Raji (cell line): ENCODE measurements around the gene ELAVL4.

Experiments
- POLR2A ChIP-seq: IDR thresholded peaks from 2 replicates; pipeline ENCODE4 v1.6.1; 2011; ENCODE audit warnings: low read depth, low read length, control low read depth; ENCODE audit not compliant: insufficient read depth

Gene ELAVL4

GRCh38 chr1:50152236-50152635 lies 43.5 kb downstream of the ELAVL4 start:
- TF ChIP-seq POLR2A, result no peak

DNA sequence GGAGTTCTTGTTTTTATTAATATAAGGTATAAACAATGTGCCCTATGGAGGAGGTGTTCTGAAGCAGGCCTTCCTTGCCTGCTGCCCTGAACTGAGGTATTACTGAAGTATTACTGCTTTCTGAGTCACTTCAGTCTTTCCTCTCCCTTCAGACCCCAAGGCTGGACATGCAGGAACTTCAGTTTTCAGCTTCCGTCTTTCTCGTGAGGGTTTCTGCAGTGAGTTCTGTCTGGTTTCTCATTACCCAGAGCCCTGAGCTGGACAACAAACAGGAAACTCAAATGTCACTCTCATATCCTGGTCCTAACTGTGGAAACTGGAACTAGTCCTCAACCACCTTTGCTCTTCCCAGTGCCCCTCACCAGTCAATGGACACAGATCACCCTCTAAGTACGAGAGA lies 46.8 kb downstream of the ELAVL4 start:
- TF ChIP-seq POLR2A, result no peak

GRCh38 chr1:50156241-50157010 lies 47.7 kb downstream of the ELAVL4 start:
- TF ChIP-seq POLR2A, result no peak

- TF ChIP-seq POLR2A, result no peak
Measured at GRCh38 chr1:50157306-50157941, 48.7 kb downstream of the ELAVL4 start.

- TF ChIP-seq POLR2A, result no peak
Measured at GRCh38 chr1:50158421-50158820, 49.7 kb downstream of the ELAVL4 start.

GRCh38 chr1:50163680-50164079 lies 55.0 kb downstream of the ELAVL4 start:
- TF ChIP-seq POLR2A, result no peak

DNA sequence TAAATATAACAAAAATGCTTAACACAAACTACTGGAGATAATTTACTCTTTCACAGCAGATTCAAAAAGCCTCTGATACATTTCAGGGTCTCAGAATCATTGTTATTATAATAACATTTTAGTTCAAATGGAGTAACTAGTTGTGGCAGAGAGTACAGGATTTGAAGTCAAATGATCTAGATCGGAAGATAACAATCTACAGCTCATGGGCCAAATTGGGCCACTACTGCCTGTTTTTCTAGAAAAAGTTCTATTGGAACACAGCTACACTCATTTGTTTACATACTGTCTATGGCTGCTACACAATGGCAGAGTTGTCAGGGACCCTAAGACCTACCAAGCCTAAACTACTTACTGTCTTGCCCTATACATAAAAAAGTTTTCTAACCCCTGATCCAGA lies 63.6 kb downstream of the ELAVL4 start:
- no peak for TF ChIP-seq POLR2A

GRCh38 chr1:50174101-50174500 lies 65.4 kb downstream of the ELAVL4 start:
- no peak for TF ChIP-seq POLR2A

- no peak for TF ChIP-seq POLR2A
Measured at GRCh38 chr1:50175719-50176639, 67.3 kb downstream of the ELAVL4 start.

DNA sequence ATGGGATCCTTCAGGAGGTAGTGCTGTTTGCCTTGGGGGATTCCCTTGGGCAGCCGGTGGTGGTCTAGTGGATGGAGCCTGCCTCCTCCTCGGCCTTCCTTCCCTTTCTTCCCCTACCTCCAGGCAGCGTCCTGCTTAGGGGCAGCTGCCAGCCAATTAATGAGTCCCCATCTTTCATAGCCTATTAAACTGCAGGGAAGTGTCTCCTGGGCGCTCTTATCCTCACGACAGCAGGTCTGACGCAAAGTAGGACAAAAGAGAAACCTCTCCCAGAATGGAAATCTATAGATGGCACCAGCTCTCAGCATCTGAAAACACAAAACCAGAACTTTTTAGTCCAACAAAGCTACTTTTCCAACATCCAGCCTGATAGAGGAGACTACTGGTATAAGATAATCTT lies 69.3 kb downstream of the ELAVL4 start:
- no peak for TF ChIP-seq POLR2A

DNA sequence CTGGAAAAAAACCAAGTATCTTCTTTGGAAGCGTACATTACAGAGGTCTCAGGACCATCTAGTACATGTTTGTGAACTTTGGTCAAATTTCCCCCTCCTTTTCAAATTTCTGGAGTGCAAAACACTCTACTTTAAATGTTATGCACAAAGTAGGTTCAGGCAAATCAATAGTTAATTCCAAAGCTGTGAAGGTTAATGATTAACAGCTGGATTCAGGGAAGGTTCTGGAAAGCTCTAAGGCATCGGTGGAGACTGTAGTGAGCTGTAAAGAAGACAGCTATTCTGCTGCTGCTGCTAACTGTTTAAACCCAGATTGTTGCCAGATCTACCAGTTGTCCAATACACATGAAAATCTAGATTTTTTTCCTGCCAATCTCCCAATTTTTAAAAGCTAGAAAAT lies 70.9 kb downstream of the ELAVL4 start:
- TF ChIP-seq POLR2A, result no peak

DNA sequence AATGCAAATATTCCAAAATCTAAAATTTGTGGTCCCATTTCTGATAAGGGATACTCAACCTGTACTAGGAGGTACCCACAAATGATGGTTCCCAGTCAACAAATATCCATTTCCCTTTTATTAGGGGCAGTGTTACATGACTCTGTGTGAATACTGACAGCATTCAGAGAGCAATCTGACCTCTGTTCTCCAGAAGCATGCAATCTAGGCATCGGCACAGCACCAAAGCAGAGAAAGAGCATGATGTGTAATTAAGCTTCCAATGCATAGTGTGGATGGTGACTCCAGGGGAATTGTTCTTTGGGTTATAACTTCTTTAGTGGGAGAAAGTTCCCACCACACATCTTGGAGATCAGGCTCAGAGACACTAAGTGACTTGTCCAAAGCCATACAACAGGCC lies 71.6 kb downstream of the ELAVL4 start:
- TF ChIP-seq POLR2A, result no peak

- TF ChIP-seq POLR2A, result no peak
Measured at GRCh38 chr1:50181027-50181663, 72.4 kb downstream of the ELAVL4 start.

DNA sequence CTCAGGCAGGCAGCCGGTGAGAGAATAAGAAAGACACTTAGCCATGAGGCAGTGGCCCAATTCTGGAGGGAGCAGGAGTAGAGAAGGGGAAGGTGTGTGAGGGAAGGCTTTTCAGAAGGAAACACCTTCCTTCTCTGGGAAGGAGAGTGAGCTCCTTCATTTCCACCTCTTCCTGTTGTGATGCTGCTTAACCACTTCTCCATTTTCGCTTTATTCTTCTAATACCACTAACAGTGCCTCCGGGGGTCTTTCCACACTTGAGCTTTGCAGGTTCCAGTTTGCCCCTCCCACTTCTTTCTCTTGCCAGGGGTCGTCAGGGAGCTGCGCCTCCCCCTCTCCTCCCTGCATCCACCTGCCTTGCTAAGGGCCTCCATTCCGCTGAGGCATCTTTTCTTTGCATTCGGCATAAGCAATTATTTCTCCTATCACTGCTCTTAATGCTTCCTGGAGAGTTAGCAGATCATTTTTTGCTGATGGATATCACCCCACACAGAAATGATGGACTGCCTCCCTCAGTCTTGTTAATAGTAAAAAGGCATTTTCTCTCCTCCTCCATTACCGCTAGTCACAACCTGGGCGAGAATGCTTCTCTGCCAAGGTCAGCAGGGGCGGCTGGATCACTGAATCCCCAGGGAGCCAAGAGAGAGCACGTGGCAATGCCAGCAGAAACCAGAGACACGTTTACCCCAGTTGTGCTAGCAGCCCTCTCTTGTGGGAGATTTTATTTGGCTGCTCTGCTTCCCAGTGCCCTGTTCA lies 74.8 kb downstream of the ELAVL4 start:
- no peak for TF ChIP-seq POLR2A
